Measurements from ENCODE around the gene KRTAP1-4. TPM values are rescaled to one million over a fixed set of nuclear protein-coding genes. Genes with fewer than 3 reads are reported as not detected.

Gene KRTAP1-4
- total RNA-seq, 1 experiment from 2014 or later, result not detected

DNA sequence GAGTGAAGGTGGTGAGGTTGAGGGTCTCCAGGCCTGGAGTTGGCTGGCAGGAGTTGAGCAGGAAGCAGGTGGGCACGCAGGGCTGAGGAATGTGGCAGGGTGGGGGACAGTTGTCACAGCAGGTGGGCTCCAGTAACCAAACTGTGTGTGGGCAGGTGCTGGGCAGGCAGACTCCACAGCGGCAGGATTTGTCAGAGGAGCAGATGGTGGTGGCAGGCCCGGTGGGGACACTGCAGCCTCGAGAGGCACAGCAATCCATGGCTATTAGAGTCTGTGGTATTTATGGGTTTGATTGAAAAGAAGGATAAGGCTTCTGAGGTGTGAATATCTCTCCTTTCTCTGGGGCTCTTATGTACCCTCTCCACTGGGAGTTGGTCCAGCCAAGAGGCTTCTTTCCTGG is 36.2 kb downstream of the KRTAP1-4 start, which contains the start of gene KRTAP3-3:
Gene KRTAP3-3, minus strand, starts transcription at position 326 of the 400 bp plus-strand sequence. Its CDS starts 67 bp downstream, at position 259.
- H3K36me3 Mint-ChIP-seq (ENCODE audit: insufficient read depth, unreplicated experiment), result no peaks in the 10 kb centered on the region
- H3K9me3 Mint-ChIP-seq (ENCODE audit: low read depth, unreplicated experiment), result peaks cover 5% of the 10 kb centered on the region
- no peaks in the 10 kb centered on the region for H3K27me3 Mint-ChIP-seq (ENCODE audit: unreplicated experiment)
- H3K27ac Mint-ChIP-seq (ENCODE audit: unreplicated experiment), result no peak within 1 kb of the TSS
- no peak for DNase-seq
- H3K4me3 Mint-ChIP-seq (ENCODE audit: low read depth, unreplicated experiment), result no peak within 1 kb of the TSS
- TF ChIP-seq, protein P1, sequence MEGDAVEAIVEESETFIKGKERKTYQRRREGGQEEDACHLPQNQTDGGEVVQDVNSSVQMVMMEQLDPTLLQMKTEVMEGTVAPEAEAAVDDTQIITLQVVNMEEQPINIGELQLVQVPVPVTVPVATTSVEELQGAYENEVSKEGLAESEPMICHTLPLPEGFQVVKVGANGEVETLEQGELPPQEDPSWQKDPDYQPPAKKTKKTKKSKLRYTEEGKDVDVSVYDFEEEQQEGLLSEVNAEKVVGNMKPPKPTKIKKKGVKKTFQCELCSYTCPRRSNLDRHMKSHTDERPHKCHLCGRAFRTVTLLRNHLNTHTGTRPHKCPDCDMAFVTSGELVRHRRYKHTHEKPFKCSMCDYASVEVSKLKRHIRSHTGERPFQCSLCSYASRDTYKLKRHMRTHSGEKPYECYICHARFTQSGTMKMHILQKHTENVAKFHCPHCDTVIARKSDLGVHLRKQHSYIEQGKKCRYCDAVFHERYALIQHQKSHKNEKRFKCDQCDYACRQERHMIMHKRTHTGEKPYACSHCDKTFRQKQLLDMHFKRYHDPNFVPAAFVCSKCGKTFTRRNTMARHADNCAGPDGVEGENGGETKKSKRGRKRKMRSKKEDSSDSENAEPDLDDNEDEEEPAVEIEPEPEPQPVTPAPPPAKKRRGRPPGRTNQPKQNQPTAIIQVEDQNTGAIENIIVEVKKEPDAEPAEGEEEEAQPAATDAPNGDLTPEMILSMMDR (IDR thresholded peaks at IDR 0.05; ENCODE audit: unreplicated experiment), result no peak
- BruUV-seq (replicated peaks), result no TSS peak
- H3K4me1 Mint-ChIP-seq (ENCODE audit: low read depth, unreplicated experiment), result peaks cover 12% of the 10 kb centered on the region
- intact Hi-C loops (cut with micrococcal nuclease; ENCODE audit: unreplicated experiment), result no loop called here
- CTCF ChIA-PET, result interaction anchor here (0.7 kb wide), 1 partner anchor 1135 kb away, joined by 3 read pairs; no protein-coding TSS in a partner anchor

DNA sequence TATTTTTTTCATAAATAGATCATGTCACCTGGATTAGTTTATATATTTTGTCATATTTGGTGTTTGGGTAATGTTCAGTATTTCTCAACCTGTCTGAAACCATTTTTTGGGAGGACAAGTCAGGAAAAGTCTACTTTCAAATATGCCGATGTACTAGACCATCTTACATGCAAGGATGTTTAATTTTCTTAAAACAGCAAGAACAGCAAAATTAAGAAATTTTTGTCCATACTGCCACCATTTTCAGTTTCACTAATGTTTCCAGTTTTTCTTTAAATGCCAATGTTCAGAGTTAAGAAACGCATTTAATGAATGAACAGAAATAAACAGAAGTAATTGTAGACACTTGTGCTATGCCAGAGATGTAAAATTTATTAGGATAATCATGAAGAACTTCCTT is 36.9 kb downstream of the KRTAP1-4 start:
- no TSS peak for BruUV-seq (replicated peaks)
- H3K27me3 Mint-ChIP-seq (ENCODE audit: unreplicated experiment), result no peaks in the 10 kb centered on the region
- no peak overlapping the region for H3K4me3 Mint-ChIP-seq (ENCODE audit: low read depth, unreplicated experiment)
- peaks cover 5% of the 10 kb centered on the region for H3K9me3 Mint-ChIP-seq (ENCODE audit: low read depth, unreplicated experiment)
- H3K27ac Mint-ChIP-seq (ENCODE audit: unreplicated experiment), result no peak overlapping the region
- DNase-seq, result no peak
- H3K4me1 Mint-ChIP-seq (ENCODE audit: low read depth, unreplicated experiment), result peaks cover 12% of the 10 kb centered on the region
- no peaks in the 10 kb centered on the region for H3K36me3 Mint-ChIP-seq (ENCODE audit: insufficient read depth, unreplicated experiment)
- CTCF ChIA-PET, result interaction anchor here (0.5 to 1.0 kb wide), 3 partner anchors 16 to 1134 kb away, joined by 3 to 11 read pairs (median 3); no protein-coding TSS in a partner anchor
- TF ChIP-seq, protein P1 (IDR thresholded peaks at IDR 0.05; ENCODE audit: unreplicated experiment), result no peak
- intact Hi-C loops (cut with micrococcal nuclease; ENCODE audit: unreplicated experiment), result no loop called here

- H3K27me3 Mint-ChIP-seq (ENCODE audit: unreplicated experiment), result no peaks in the 10 kb centered on the region
- no peak overlapping the region for H3K27ac Mint-ChIP-seq (ENCODE audit: unreplicated experiment)
- TF ChIP-seq, protein P1 (IDR thresholded peaks at IDR 0.05; ENCODE audit: unreplicated experiment), result no peak
- peaks cover 5% of the 10 kb centered on the region for H3K9me3 Mint-ChIP-seq (ENCODE audit: low read depth, unreplicated experiment)
- BruUV-seq (replicated peaks), result no TSS peak
- CTCF ChIA-PET, result interaction anchor here (0.5 to 1.0 kb wide), 2 partner anchors 15 to 529 kb away, joined by 3 to 11 read pairs; no protein-coding TSS in a partner anchor
- no peak for DNase-seq
- H3K4me3 Mint-ChIP-seq (ENCODE audit: low read depth, unreplicated experiment), result no peak overlapping the region
- peaks cover 16% of the 10 kb centered on the region for H3K4me1 Mint-ChIP-seq (ENCODE audit: low read depth, unreplicated experiment)
- H3K36me3 Mint-ChIP-seq (ENCODE audit: insufficient read depth, unreplicated experiment), result no peaks in the 10 kb centered on the region
- intact Hi-C loops (cut with micrococcal nuclease; ENCODE audit: unreplicated experiment), result no loop called here
Measured at GRCh38 chr17:40992666-40993065, 37.3 kb downstream of the KRTAP1-4 start.

DNA sequence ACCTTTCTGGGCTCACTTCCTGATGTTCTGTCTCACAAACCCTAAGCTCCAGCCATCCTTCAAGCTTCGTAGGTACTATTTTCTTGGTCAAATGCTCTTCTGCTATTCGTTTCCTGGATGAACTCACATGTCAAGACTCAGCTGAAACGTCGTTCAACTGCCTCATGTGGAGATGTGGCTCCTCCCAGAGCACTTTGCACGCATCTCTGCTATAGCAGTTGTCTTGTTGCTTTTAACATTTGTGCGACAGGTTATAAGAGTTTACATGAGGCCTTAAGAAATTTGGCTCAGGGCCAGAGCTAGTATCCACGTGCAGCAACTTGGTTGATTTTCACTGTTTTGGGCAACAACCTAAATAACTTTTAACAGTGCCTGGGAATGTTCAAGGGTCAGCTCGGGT is 43.1 kb downstream of the KRTAP1-4 start:
- H3K4me3 Mint-ChIP-seq (ENCODE audit: low read depth, unreplicated experiment), result no peak overlapping the region
- peaks cover 2% of the 10 kb centered on the region for H3K9me3 Mint-ChIP-seq (ENCODE audit: low read depth, unreplicated experiment)

More for the DNA sequence above, 43.1 kb downstream of the KRTAP1-4 start:
- TF ChIP-seq, protein P1 (IDR thresholded peaks at IDR 0.05; ENCODE audit: unreplicated experiment), result no peak
- no TSS peak for BruUV-seq (replicated peaks)
- no peak for DNase-seq
- CTCF ChIA-PET, result interaction anchor here (0.7 to 1.1 kb wide), 3 partner anchors 27 to 341 kb away, joined by 3 read pairs; no protein-coding TSS in a partner anchor
- no peaks in the 10 kb centered on the region for H3K27me3 Mint-ChIP-seq (ENCODE audit: unreplicated experiment)
- peaks cover 18% of the 10 kb centered on the region for H3K4me1 Mint-ChIP-seq (ENCODE audit: low read depth, unreplicated experiment)
- intact Hi-C loops (cut with micrococcal nuclease; ENCODE audit: unreplicated experiment), result no loop called here
- no peaks in the 10 kb centered on the region for H3K36me3 Mint-ChIP-seq (ENCODE audit: insufficient read depth, unreplicated experiment)
- H3K27ac Mint-ChIP-seq (ENCODE audit: unreplicated experiment), result no peak overlapping the region
